ENCODE measurements around the gene RPS6KA2.

The RPS6KA2 gene

DNA sequence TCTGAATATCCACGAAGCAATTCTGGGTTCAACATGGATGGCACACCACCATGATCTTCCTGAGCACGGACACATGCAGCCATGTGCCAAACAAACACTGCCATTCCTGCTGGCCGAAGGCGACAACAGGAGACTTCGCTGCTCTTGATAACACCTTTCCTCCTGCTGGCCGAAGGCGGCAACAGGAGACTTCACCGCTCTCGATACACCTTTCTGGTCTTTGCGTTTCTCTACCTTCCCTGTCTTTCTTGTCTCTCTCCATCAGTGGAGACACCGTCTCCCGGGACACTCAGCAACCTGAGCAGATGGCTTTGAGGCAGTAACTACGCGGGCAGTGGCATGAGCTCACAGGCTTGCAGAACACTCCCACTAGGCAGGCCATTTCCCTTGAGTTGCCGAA is 189.4 kb downstream of the RPS6KA2 start:
- no peak for DNase-seq

DNA sequence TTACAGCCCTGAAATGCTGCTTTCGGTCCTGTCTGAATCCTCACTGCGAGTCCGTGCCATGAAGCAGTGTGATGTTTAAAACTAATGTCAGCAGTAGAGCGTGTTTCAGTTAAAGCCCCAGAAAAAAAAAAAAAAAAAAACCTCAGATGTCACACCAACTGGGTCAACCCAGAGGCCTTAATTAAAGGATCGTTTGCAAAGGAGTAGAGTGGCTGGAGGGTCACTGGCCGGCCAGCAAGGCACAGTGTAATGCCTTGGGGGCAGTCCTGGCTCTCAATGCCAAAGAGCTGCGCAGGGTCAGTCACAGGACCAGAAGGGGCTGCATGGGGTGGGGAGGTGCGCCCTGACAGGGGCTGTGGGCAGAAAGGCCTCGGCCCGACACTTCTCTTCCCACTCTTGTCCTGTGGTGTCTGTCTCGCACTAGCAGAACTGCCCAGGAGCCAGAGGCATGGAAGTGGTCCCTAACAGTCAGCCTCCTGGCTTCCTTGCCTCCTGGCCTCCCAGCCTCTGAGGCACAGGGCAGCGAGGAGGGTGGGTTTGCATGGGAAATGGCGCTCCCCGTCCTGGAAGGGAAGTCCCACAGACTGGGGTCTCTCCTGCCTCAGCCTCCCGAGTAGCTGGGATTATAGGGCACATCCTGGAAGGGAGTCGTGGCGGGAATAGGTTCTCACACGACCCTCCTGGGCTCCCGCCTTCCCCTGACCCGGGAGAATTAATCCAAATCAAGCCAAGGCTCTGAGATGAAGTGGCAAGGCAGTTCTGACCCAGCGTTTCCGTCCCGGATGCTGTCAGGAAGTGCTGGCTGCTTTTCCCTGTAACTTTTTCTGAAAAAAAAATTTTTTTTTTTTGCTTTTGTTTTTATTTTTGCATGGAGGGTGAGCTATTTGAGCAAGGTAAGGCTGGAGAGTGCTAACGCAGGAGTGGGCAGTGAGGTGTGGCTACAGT is 190.6 kb downstream of the RPS6KA2 start:
- DNase-seq, result no peak

- DNase-seq, result no peak
Measured at GRCh38 chr6:166435574-166435973, 191.5 kb downstream of the RPS6KA2 start.

DNA sequence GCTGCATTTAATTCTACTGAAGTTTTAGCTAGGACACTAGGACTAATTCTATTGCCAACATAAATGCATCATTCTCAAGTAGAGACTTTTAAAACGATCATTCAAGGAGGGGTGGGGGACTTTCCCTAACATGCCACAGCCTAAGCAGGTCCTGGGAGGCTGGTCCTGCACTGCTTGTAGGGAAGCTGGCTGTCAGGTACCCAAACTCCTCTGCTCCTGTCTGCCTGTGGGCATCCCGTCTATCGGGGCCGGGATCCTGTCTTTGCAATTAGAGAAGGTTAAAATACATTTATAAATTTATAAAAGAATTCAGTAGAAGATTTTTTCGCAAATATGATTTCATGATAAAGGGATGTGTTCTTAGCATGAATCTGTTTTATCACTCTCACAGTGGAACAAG is 192.7 kb downstream of the RPS6KA2 start:
- no peak for DNase-seq

GRCh38 chr6:166433096-166433495 is 194.0 kb downstream of the RPS6KA2 start:
- DNase-seq, result no peak

GRCh38 chr6:166430269-166430668 is 196.8 kb downstream of the RPS6KA2 start:
- no peak for DNase-seq

- DNase-seq, result no peak
Measured at GRCh38 chr6:166424431-166424830, 202.6 kb downstream of the RPS6KA2 start.

- DNase-seq, result no peak
Measured at GRCh38 chr6:166423781-166424180, 203.3 kb downstream of the RPS6KA2 start.

- DNase-seq, result no peak
Measured at GRCh38 chr6:166423051-166423745, 203.9 kb downstream of the RPS6KA2 start.

GRCh38 chr6:166422201-166422940 is 204.7 kb downstream of the RPS6KA2 start:
- DNase-seq, result no peak

GRCh38 chr6:166420351-166420750 is 206.7 kb downstream of the RPS6KA2 start:
- no peak for DNase-seq

DNA sequence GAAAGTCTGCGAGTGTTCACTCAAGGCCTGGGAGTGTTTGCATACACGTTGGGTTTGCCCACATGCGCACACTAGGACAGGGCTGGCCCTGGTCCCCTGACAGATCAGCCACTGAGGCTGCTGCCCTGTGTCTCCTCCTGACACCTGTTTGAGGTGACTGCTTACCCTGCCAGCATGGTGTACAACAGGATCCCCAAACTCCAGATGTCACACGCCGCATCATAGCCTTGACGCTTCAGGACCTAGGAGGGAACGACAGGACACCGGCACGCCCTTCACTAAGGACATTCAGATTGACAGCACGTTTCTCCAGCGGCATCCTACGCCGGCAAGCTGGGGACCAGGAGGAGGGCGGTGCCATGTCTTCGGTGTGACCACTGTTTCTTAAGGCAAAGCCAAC is 207.3 kb downstream of the RPS6KA2 start:
- no peak for DNase-seq

DNA sequence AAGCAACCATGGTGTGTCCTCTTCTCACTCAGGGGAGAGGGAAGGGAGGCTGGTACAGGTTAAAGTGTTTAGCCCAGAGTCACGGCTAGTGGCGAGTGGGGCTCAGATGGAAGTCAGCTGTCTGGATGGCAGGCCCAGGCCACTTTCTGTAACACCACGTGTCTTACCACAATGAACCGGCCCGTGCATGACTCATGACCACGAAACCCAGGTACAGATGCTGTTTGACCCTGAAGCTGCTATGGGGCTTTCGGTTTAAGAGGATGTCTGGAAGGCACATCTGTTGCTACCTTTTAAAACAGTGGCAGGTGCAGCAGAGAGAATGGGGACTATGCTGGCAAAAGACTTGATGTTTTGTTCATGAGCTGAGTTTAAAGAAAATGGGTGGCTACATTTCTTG is 207.8 kb downstream of the RPS6KA2 start:
- DNase-seq, result no peak

- no peak for DNase-seq
Measured at GRCh38 chr6:166418691-166419143, 208.3 kb downstream of the RPS6KA2 start.

DNA sequence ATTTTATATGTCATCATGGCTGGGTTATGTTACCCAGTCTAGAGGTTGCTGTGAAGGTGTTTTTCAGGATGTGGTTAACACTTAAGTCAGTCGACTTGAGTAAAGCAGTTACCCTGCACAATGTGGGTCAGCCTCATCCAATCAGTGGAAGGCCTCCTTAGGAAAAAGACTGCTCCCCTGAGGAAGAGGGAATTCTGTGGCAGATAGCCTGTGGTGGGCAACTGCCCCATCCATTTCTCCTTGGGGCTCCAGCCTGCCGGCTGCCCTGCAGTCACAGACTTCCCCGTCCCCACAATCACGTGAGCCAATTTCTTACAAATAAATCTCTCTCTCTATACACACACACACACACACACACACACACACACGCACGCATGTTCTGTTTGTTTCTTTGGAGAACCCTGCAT is 209.8 kb downstream of the RPS6KA2 start:
- no peak for DNase-seq

- no peak for DNase-seq
Measured at GRCh38 chr6:166415833-166416347, 211.2 kb downstream of the RPS6KA2 start.

GRCh38 chr6:166415306-166415705 is 211.7 kb downstream of the RPS6KA2 start:
- DNase-seq, result no peak

- DNase-seq, result no peak
Measured at GRCh38 chr6:166413491-166413951, 213.5 kb downstream of the RPS6KA2 start.

GRCh38 chr6:166412911-166413384 is 214.1 kb downstream of the RPS6KA2 start:
- DNase-seq, result no peak

GRCh38 chr6:166412156-166412910 is 214.7 kb downstream of the RPS6KA2 start:
- no peak for DNase-seq

DNA sequence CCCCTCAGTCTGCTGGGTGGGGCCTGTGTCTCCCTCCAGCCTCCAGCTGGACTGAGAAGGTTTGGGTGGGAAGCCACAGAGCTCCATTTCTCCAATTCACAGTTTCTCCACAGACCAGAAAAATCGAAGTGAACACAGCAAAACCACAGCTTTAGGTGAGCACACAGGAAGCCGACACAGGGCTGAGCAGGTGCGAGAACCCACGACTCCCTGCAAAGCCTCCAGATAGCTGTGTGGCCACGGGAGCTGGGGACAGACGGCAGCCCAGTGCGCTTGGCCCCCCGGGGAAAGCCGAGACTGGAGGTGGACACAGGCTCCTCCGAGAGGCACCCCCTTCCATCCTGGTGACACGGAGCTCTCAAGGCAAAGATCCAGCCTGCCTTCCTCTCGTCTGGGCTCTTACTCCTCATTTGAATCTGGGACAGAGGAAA is 215.3 kb downstream of the RPS6KA2 start:
- no peak for DNase-seq

- no peak for DNase-seq
Measured at GRCh38 chr6:166411271-166411670, 215.8 kb downstream of the RPS6KA2 start.
